SKM-1 treated with dmso at 0.1 percent for 144 hours (cell line): ENCODE data around the gene PPP2R2B.
A peak's percentile ranks its signal among the peaks of the same experiment; 100 is the strongest.

Experiments
- DNase-seq: peaks from one replicate; lab custom pipeline; 2025; ENCODE audit not compliant: unreplicated experiment; lab: John Stamatoyannopoulos, UW

The PPP2R2B gene

GRCh38 chr5:146828385-146828784 is 50.2 kb downstream of the PPP2R2B start:
- DNase-seq = no peak

- no peak for DNase-seq
Measured at GRCh38 chr5:146827901-146828300, 50.7 kb downstream of the PPP2R2B start.

- no peak for DNase-seq
Measured at GRCh38 chr5:146825033-146825432, 53.5 kb downstream of the PPP2R2B start.

GRCh38 chr5:146821732-146822131 is 56.8 kb downstream of the PPP2R2B start:
- no peak for DNase-seq

- no peak for DNase-seq
Measured at GRCh38 chr5:146820987-146821386, 57.6 kb downstream of the PPP2R2B start.

- no peak for DNase-seq
Measured at GRCh38 chr5:146818822-146819221, 59.7 kb downstream of the PPP2R2B start.

GRCh38 chr5:146817973-146818372 is 60.6 kb downstream of the PPP2R2B start:
- DNase-seq = no peak

- no peak for DNase-seq
Measured at GRCh38 chr5:146816775-146817387, 61.7 kb downstream of the PPP2R2B start.

GRCh38 chr5:146815411-146815810 is 63.1 kb downstream of the PPP2R2B start:
- DNase-seq = no peak

GRCh38 chr5:146813346-146814157 is 65.0 kb downstream of the PPP2R2B start:
- peak; percentile 85 for DNase-seq

GRCh38 chr5:146805081-146805480 is 73.5 kb downstream of the PPP2R2B start:
- no peak for DNase-seq

- DNase-seq = no peak
Measured at GRCh38 chr5:146802945-146803522, 75.5 kb downstream of the PPP2R2B start.

GRCh38 chr5:146799671-146800070 is 78.9 kb downstream of the PPP2R2B start:
- DNase-seq = no peak

GRCh38 chr5:146799231-146799630 is 79.3 kb downstream of the PPP2R2B start:
- no peak for DNase-seq

GRCh38 chr5:146797658-146798057 is 80.9 kb downstream of the PPP2R2B start:
- no peak for DNase-seq

GRCh38 chr5:146796911-146797310 is 81.6 kb downstream of the PPP2R2B start:
- DNase-seq = no peak

GRCh38 chr5:146796144-146796543 is 82.4 kb downstream of the PPP2R2B start:
- DNase-seq = no peak

GRCh38 chr5:146794326-146795029 is 84.1 kb downstream of the PPP2R2B start:
- DNase-seq = no peak

GRCh38 chr5:146793709-146794108 is 84.8 kb downstream of the PPP2R2B start:
- DNase-seq = no peak

GRCh38 chr5:146791471-146791870 is 87.1 kb downstream of the PPP2R2B start:
- DNase-seq = no peak
